Testis (tissue), 3 donors: ENCODE measurements around the gene ZBTB7C. TPM values are rescaled to one million over a fixed set of nuclear protein-coding genes. Genes with fewer than 3 reads are reported as not detected.

Source experiments
- DNase-seq: peaks from one replicate; pipeline ENCODE4 v3.0.0-alpha.2; 2019
- H3K27ac ChIP-seq, 2 donors: fragments of 200-600 bp; sonication (generic); one replicate each; pipeline ENCODE4 v1.5.1; 2019
- H3K27me3 ChIP-seq: fragments of 200-600 bp; sonication (generic); one replicate; pipeline ENCODE4 v1.5.1; 2019
- H3K36me3 ChIP-seq: fragments of 200-600 bp; sonication (generic); one replicate; pipeline ENCODE4 v1.5.1; 2017; ENCODE audit warnings: low read depth; ENCODE audit errors: missing control alignments
- H3K4me1 ChIP-seq: fragments of 200-600 bp; sonication (generic); one replicate; pipeline ENCODE4 v1.5.1; 2019
- H3K4me3 ChIP-seq, 2 donors: fragments of 200-600 bp; sonication (generic); one replicate each; pipeline ENCODE4 v1.5.1; 2017 to 2019
- H3K9me3 ChIP-seq: fragments of 200-600 bp; sonication (generic); one replicate; pipeline ENCODE4 v1.5.1; 2017
- CTCF ChIP-seq, 3 experiments: fragments of 450-650 bp in 2 of 3; fragments of 200-600 bp in 1 of 3; sonication (generic) in 1 of 3; IDR thresholded peaks; one replicate each; pipeline ENCODE4 v1.5.1; 2016 to 2019; ENCODE audit warnings: antibody characterized with exemption in 3 of 3, mild to moderate bottlenecking in 2 of 3, moderate library complexity in 1 of 3
- POLR2A ChIP-seq: fragments of 450-650 bp; IDR thresholded peaks from one replicate; pipeline ENCODE4 v1.6.1; 2017; ENCODE audit warnings: antibody characterized with exemption, mild to moderate bottlenecking, moderate library complexity
- WGBS, 2 donors: methylation state at CpG; one replicate each; pipeline ENCODE4 v1.1.5; 2018; 5-methylcytosine and 5-hydroxymethylcytosine counted together
- intact Hi-C: fragments of 100-400 bp; cut with DNase I; formaldehyde crosslinking; loops from one replicate; pipeline ENCODE4 v1.15.1; 2023; ENCODE audit warnings: low total_unique reads
- polyA plus RNA-seq: library from polyadenylated mRNA; stranded (reverse); fragments of 350-450 nt; fragmentation: Illumina TruSeq; extraction: RNeasy Lipid Tissue Mini Kit (QIAGEN cat#74804); gene quantifications from one replicate; pipeline ENCODE4 v1.2.3, GENCODE V29; 2014; ENCODE audit warnings: low read depth, low replicate concordance; ENCODE audit not compliant: insufficient read depth
- total RNA-seq, 2 donors: library from RNA; depleted of rRNA; stranded (reverse); fragments of >200 nt; gene quantifications; one replicate each; pipeline ENCODE4 v1.2.3, GENCODE V29; 2016

The ZBTB7C gene
- total and polyA plus RNA-seq, 3 donors from 2014 or later, result 14.1 to 65.4 (median 42.4) TPM

- no peak for TF ChIP-seq POLR2A
- no peak for TF ChIP-seq CTCF (IDR thresholded peaks at IDR 0.05)
- Histone ChIP-seq H3K27ac (peak overlapping the region; percentile 84 to 90), H3K4me1 (peaks cover 58% of the 10 kb centered on the region), H3K27me3 (no peaks in the 10 kb centered on the region), H3K36me3 (no peaks in the 10 kb centered on the region), H3K9me3 (no peaks in the 10 kb centered on the region), H3K4me3 (peak overlapping the region; percentile 49 to 69)
- 2 to 4% methylated on average over 12 to 32 of the region's 38 CpGs for WGBS, 2 donors
- peak; percentile 41 for DNase-seq
- intact Hi-C loops, result no loop called here
Observed at GRCh38 chr18:48161911-48162698, 247.1 kb downstream of the ZBTB7C start.

DNA sequence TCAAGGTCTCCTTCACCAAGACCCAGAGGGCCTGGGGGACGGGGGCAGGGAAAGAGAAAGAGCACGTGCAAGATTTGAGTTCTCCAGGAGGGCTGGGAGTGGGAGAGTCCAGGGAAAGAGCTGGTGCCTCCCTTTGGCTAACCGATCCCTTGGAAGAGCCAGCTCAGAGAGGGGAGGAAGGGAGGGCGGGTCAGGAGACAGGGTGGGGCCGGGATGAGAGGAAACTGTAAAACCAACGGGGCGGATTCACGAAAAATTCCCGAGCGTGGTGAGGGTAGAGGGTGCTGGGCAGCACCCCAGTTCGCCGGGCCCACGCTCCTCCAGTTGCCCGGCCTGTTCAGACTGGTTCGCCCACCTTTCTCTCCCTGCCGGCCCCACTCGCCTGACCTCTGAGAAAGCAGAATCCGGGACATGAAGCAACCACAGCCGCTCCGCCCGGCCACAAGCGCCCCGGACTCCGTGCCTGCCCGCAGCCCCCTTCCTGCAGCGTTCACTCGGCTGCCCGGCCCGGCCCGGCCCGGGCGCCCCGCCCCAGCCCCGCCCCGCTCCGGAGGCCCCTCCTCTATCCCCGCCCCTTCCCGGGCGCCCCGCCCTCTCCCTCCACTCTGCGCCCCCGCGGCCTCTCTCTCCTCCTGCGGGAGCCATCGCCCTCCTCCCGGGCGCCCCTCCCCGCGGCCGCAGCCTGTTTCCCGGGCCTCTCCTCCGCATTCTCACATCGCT lies 247.8 kb downstream of the ZBTB7C start:
- no peaks in the 10 kb centered on the region for H3K9me3 ChIP-seq
- intact Hi-C loops, result no loop called here
- peak; percentile 93 for DNase-seq
- no peaks in the 10 kb centered on the region for H3K36me3 ChIP-seq
- H3K4me3 ChIP-seq, result peak overlapping the region; percentile 49 to 69
- H3K27me3 ChIP-seq, result no peaks in the 10 kb centered on the region
- WGBS, 2 donors, result 0 to 2% methylated on average over 27 to 53 of the region's 53 CpGs
- peaks cover 50% of the 10 kb centered on the region for H3K4me1 ChIP-seq
- H3K27ac ChIP-seq, result peak overlapping the region; percentile 84 to 90
- TF ChIP-seq POLR2A (no peak), CTCF (IDR thresholded peaks at IDR 0.05) (no peak)

DNA sequence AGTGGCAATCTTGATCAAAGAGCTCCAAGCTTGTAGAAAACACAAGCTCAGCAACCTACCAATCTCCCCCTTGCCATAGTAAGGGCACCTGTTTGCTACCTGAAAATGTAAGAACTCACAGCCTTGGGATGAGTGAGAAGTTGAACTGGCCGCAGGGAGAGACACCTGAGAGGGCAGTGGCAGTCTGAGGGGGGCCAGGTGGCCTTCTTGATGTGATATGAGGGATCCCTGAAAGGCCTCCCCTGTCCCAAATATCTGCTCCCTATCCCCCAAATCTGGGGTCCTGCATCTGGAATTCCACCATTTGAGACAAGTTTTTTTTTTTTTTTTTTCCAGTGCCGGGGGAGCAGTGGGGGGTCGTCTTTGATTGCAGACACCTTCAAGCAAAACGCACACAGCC lies 248.6 kb downstream of the ZBTB7C start:
- TF ChIP-seq POLR2A (no peak), CTCF (IDR thresholded peaks at IDR 0.05) (no peak)
- intact Hi-C loops, result no loop called here

DNA sequence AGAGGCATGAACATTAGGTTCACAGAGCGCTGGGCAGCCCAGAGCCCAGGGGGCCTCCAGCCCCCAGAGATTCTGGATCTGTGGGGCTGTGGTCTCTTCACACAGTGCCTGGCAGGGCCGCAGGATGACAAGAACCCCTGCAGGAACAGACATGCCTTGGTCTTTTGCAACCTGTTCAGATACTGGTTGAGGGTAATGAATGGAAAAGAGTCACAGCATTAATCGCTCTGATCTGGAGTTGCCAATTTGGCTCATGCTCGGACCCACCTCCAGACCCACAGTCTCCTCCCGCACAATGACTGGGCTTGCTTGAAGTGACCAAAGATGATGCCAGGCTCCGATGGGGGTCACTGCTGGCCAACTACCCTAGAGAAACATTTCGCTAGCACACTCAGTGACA lies 249.4 kb downstream of the ZBTB7C start:
- Histone ChIP-seq H3K27ac (no peak overlapping the region), H3K4me3 (no peak overlapping the region)

More for the DNA sequence above, 248.6 kb downstream of the ZBTB7C start:
- peak overlapping the region in 1 of 2 donors; percentile 69 for H3K4me3 ChIP-seq
- H3K4me1 ChIP-seq, result peaks cover 43% of the 10 kb centered on the region
- no peak for DNase-seq
- no peaks in the 10 kb centered on the region for H3K36me3 ChIP-seq
- peak overlapping the region; percentile 84 to 90 for H3K27ac ChIP-seq
- H3K9me3 ChIP-seq, result no peaks in the 10 kb centered on the region
- no peaks in the 10 kb centered on the region for H3K27me3 ChIP-seq
- 34 to 62% methylated on average over 4 of the region's 4 CpGs for WGBS, 2 donors

More for the DNA sequence above, 249.4 kb downstream of the ZBTB7C start:
- DNase-seq, result no peak
- 73 to 85% methylated on average over 6 to 7 of the region's 7 CpGs for WGBS, 2 donors
- no peaks in the 10 kb centered on the region for H3K27me3 ChIP-seq
- no peak for TF ChIP-seq POLR2A
- TF ChIP-seq CTCF (IDR thresholded peaks at IDR 0.05), result no peak
- no peaks in the 10 kb centered on the region for H3K9me3 ChIP-seq
- H3K4me1 ChIP-seq, result peaks cover 35% of the 10 kb centered on the region
- H3K36me3 ChIP-seq, result no peaks in the 10 kb centered on the region
- intact Hi-C loops, result no loop called here
